Psoas muscle (tissue), 8 donors: ENCODE data around the gene NRN1. TPM values are rescaled to one million over a fixed set of nuclear protein-coding genes. Genes with fewer than 3 reads are reported as not detected.

Experiments
- ATAC-seq, 4 donors: fragments of 200-7000 bp; cut with Tn5 transposase; one replicate each; pipeline ENCODE4 v1.9.1; 2020; ENCODE audit warnings: moderate library complexity in 3 of 4, mild to moderate bottlenecking in 2 of 4
- DNase-seq, 2 donors: peaks; one replicate each; pipeline ENCODE4 v3.0.0-alpha.2; 2020
- H3K27ac ChIP-seq: fragments of 200-600 bp; one replicate; pipeline ENCODE4 v1.8.0; 2022
- H3K27me3 ChIP-seq, 3 donors: fragments of 200-600 bp in 1 of 3; one replicate each; pipeline versions ENCODE4 v1.6.1 to v1.8.0; 2013 to 2022; ENCODE audit warnings: low read length in 2 of 3, mild to moderate bottlenecking in 2 of 3, moderate library complexity in 1 of 3; ENCODE audit not compliant: insufficient read depth in 3 of 3
- H3K36me3 ChIP-seq, 2 donors: fragments of 200-600 bp in 1 of 2; one replicate each; pipeline versions ENCODE4 v1.6.1 to v1.8.0; 2013 to 2022; ENCODE audit warnings: low read depth in 1 of 2, mild to moderate bottlenecking in 1 of 2, moderate library complexity in 1 of 2; ENCODE audit not compliant: insufficient read depth in 1 of 2
- H3K4me1 ChIP-seq: fragments of 200-600 bp; one replicate; pipeline ENCODE4 v1.8.0; 2022
- H3K4me3 ChIP-seq: fragments of 200-600 bp; one replicate; pipeline ENCODE4 v1.8.0; 2022; ENCODE audit warnings: mild to moderate bottlenecking
- H3K9me3 ChIP-seq: fragments of 200-600 bp; one replicate; pipeline ENCODE4 v1.8.0; 2022
- WGBS, 3 donors: extraction: QIAGEN DNeasy Blood & Tissue Kit; methylation state at CpG; one replicate each; pipeline versions ENCODE4 v1.1.6 to v1.1.7; 2013; 5-methylcytosine and 5-hydroxymethylcytosine counted together
- intact Hi-C, 2 donors: fragments of 100-400 bp; cut with DNase I; formaldehyde crosslinking; loops; one replicate each; pipeline versions ENCODE4 v1.11.0 to v1.14.2; 2022
- polyA plus RNA-seq, 3 donors: library from polyadenylated mRNA; stranded (reverse); fragments of 200-250 nt; gene quantifications; one replicate each; pipeline ENCODE4 v1.2.3, GENCODE V29; 2013
- total RNA-seq, 4 donors: library from RNA; stranded (reverse); fragmentation: NEBNext Ultra II Directional in 2 of 4; extraction: Animal tissue kit (Norgen Biotek cat#: 25700) in 2 of 4; gene quantifications; one replicate each; pipeline versions ENCODE4 v1.2.1 to v1.2.4, GENCODE V29; 2021 to 2023
- TF ChIP-seq, protein P1 (sequence below): fragments of 200-600 bp; IDR thresholded peaks from one replicate; pipeline ENCODE4 v1.8.0; 2022; ENCODE audit warnings: antibody characterized with exemption
- donor health status: healthy with polysubstance abuse.
- donor health status: DM: no; HTN: no; CAD: no; lungs with moderate emphysema.
- donor health status: Bipolar disorder and iron deficiency.
- donor health status: healthy.
- donor health status: DM: yes; HTN: yes; CAD: no.
- donor health status: DM: no; HTN: no; CAD: no.
- donor health status: DM: no; HTN: no; CAD: no.
- donor health status: DM: yes; HTN: yes; CAD: no.

The NRN1 gene
- total and polyA plus RNA-seq, 7 donors: 4.6 to 12.8 (median 7.7) TPM

DNA sequence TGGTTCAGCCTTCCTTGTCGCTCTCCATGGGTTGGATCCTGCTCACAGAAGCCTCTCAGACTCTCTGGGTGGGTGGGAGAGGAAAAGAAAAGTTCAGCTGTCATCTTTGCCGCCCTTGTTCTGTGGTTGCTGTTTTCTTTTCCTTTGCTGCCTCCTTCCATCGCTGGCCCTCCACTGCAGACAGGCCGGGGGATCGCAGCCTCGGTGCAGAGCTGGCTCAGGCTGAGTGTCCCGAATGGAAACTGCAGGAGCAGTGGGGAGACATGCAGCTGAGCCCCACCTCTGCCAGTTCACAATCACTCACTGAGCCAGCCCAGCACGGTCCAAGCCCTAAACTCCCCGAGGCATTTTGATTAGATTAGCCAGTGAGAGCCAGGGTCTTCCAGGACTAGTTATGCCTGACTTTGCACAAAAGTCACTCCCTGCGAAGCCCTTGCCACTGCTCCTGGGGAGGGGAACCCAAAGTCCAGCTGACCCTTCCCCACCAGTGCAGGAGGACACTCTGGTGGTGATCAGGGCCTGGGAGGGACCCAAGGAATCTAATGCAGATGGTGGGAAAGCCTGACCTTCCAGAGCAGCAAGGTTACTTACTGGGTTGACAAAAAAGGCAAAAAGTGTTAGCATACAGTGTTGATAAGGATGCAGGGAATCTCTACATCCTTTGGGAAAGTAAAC is 14.0 kb downstream of the NRN1 start:
- H3K27me3 ChIP-seq: peaks cover 3 to 74% (median 35%) of the 10 kb centered on the region in 3 donors
- ATAC-seq (no peak), DNase-seq (no peak)
- H3K36me3 ChIP-seq: no peaks in the 10 kb centered on the region
- no peak overlapping the region for H3K4me3 ChIP-seq
- TF ChIP-seq, protein P1, sequence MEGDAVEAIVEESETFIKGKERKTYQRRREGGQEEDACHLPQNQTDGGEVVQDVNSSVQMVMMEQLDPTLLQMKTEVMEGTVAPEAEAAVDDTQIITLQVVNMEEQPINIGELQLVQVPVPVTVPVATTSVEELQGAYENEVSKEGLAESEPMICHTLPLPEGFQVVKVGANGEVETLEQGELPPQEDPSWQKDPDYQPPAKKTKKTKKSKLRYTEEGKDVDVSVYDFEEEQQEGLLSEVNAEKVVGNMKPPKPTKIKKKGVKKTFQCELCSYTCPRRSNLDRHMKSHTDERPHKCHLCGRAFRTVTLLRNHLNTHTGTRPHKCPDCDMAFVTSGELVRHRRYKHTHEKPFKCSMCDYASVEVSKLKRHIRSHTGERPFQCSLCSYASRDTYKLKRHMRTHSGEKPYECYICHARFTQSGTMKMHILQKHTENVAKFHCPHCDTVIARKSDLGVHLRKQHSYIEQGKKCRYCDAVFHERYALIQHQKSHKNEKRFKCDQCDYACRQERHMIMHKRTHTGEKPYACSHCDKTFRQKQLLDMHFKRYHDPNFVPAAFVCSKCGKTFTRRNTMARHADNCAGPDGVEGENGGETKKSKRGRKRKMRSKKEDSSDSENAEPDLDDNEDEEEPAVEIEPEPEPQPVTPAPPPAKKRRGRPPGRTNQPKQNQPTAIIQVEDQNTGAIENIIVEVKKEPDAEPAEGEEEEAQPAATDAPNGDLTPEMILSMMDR: no peak
- H3K4me1 ChIP-seq: peaks cover 21% of the 10 kb centered on the region
- 46 to 52% (median 50%) methylated on average over 10 of the region's 10 CpGs for WGBS, 3 donors
- H3K27ac ChIP-seq: no peak overlapping the region
- no peaks in the 10 kb centered on the region for H3K9me3 ChIP-seq
- intact Hi-C loops: no loop called here

DNA sequence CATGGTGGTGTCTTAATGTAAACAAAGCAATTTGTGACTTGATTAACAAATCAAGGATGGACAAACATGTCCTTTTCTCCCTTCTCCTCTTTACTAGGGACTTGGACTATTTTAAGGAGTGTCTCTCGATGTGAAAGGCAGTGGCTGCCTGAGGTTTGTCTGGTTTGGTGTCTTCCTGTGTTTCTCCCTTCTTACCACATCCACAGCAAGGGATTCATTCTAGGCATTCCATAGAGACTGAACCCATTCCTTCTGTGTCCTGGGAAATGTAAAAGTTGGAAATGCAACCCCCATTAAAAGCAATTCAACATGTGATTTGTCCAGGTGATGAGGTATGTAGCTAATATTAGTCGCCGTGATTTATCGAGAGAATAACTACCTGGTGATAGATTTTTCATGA is 15.9 kb downstream of the NRN1 start:
- 92 to 93% (median 92%) methylated on average over 4 of the region's 4 CpGs for WGBS, 3 donors
- no peak overlapping the region for H3K4me3 ChIP-seq
- no peak for DNase-seq
- intact Hi-C loops: no loop called here
- H3K9me3 ChIP-seq: no peaks in the 10 kb centered on the region
- H3K27me3 ChIP-seq: peaks cover 3 to 57% (median 17%) of the 10 kb centered on the region in 3 donors
- ATAC-seq: no peak
- no peak overlapping the region for H3K27ac ChIP-seq
- H3K36me3 ChIP-seq: no peaks in the 10 kb centered on the region
- peaks cover 4% of the 10 kb centered on the region for H3K4me1 ChIP-seq
- TF ChIP-seq, protein P1: no peak

DNA sequence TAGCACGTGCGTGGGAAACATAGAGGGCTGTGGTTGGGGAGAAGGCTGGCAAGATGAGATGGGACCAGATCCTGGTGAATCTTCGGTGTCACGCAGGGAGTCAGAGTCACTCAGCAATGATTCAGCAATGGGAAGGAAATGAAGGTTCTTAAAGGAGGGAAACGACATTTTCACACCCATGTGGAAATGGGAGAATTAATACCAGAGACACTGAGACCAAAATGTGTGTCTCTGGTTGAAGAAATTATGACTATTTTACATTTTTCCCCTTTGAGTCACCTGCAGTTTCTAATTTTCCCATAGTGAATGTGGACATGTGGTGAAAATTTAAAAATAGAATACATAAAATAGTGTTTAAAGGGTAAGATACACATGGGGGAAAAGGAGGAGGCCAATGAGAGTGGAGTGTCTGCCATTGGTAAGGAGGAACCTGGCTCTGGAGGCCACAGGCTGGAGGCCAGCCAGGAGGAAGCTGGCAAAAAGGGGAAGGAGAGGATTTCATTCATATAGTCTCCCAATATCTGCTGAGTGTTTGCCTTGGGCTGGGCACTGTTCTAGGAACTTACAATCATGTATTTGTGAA is 17.5 kb downstream of the NRN1 start:
- 85 to 92% (median 90%) methylated on average over 5 of the region's 5 CpGs for WGBS, 3 donors

DNA sequence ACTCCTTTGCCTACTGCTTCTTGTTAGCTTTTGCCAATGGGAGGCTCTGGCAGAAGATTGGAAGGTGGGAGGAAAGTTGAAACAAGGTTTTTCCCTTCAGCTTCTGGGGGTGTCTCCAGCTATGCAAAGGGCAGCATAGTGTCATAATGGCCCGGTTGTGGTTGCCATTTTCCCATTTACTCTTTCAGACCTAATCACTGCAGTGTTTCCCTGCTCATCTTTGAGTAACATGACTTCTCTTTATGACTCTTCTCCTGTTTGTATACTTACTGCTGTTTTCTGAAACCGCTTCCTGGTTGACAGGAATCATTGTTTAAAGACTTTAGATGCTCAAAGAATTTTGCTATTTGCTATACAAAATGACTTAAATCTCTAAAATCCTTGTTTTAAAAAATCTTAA is 19.9 kb downstream of the NRN1 start:
- TF ChIP-seq, protein P1: no peak
- DNase-seq (no peak), ATAC-seq (no peak)
- Histone ChIP-seq H3K36me3 (no peaks in the 10 kb centered on the region), H3K4me1 (peaks cover 1% of the 10 kb centered on the region), H3K27ac (no peak overlapping the region), H3K27me3 (peaks cover 0 to 22% (median 3%) of the 10 kb centered on the region in 3 donors), H3K9me3 (no peaks in the 10 kb centered on the region), H3K4me3 (no peak overlapping the region)
- WGBS, 3 donors: 67 to 84% (median 68%) methylated on average over 2 of the region's 2 CpGs
- intact Hi-C loops: no loop called here

More for the DNA sequence above, 17.5 kb downstream of the NRN1 start:
- TF ChIP-seq, protein P1: no peak
- no peaks in the 10 kb centered on the region for H3K36me3 ChIP-seq
- peak in 2 of 4 donors; percentile 21 to 28 for ATAC-seq
- H3K27me3 ChIP-seq: peaks cover 3 to 42% (median 4%) of the 10 kb centered on the region in 3 donors
- no peak overlapping the region for H3K27ac ChIP-seq
- H3K4me3 ChIP-seq: no peak overlapping the region
- peak; percentile 38 to 67 for DNase-seq
- H3K4me1 ChIP-seq: no peaks in the 10 kb centered on the region
- no peaks in the 10 kb centered on the region for H3K9me3 ChIP-seq
- intact Hi-C loops: no loop called here
